GM21737 (cell line): ENCODE data around the gene CEND1.
A peak's percentile ranks its signal among the peaks of the same experiment; 100 is the strongest.

Experiments used
- ATAC-seq: cut with Tn5 transposase; IDR thresholded peaks from one replicate; pipeline ENCODE4 v1.9.1; 2021; ENCODE audit warnings: mild to moderate bottlenecking, moderate library complexity; ENCODE audit not compliant: unreplicated experiment

The CEND1 gene

GRCh38 chr11:827897-828192, 38.0 kb upstream of the CEND1 start, which contains the start of gene CRACR2B:
Gene CRACR2B (plus strand): TSS chr11:827919. CDS start chr11:828608, 689 bp downstream.
- peak; percentile 20 for ATAC-seq

DNA sequence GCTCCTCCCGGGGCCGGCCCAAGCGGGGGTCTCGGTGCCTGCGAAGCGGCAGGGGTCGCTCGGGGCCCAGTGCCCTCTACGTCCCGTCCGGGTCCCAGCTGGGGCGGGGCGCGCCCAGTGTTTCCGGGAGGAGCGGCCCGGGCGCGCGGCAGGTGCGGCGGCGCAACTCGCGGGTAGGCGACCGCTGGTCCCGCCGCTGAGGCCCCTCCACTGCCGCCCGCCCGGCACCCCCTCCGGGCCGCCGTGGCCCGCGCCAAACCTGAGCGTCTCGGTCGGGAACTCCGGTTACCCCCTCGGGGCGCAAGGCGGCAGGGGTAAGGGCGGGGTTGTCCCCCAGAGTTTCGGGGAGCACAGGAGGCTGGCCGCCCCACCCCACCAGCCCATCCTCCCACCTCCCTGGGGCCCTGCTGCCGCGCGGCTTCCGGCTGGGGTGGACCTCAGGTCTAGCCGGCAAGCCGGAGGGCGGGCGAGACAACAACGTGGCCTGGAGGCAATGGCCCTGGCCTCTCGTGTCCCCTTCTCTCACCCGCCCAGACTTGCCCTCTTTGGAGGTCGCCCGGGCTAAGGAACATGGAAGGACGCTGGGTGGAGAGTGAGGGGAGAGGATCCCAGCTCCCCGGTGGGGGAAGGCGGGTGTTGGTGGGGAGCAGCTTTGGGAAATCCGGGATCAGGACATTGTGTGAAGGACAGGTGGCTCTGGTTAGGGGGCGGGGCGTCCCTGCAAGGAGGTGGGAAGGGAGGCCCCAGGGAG, 37.4 kb upstream of the CEND1 start:
- peak; percentile 41 for ATAC-seq

DNA sequence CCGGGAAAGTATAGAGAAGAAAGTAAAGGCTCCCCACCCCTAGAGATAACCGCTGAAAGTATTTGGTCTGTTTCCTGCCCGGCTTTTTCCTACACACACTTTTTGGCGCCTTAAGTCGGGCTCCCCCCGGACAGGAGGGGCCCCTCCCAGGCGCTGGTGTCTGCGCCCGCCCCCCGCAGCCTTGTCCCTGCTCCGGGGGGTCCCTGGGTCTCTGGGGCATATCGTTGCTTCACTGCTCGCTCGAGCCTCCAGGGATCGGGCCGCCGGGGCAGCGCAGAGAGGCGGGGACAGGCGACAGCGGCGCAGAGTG, 36.9 kb upstream of the CEND1 start:
- ATAC-seq: no peak

DNA sequence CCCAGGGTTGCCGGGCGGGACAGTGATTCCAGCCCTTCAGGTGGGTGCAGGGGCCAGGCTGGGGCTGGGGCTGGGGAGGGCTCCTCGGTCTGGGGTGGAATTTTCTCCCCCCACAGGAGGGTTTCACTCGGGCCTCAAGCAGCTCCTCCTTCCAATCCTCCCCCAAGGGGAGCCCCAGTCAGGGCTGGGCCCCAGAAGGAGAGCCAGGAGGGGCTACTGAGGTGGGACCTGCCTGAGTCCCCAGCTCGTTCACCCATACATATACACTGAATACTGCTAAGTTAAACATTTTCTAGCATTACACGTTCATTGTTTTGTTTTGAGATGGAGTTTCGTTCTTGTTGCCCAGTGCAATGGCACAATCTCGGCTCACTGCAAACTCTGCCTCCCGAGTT, 36.3 kb upstream of the CEND1 start:
- no peak for ATAC-seq

- ATAC-seq: no peak
Observed at GRCh38 chr11:825366-826226, 35.7 kb upstream of the CEND1 start.

DNA sequence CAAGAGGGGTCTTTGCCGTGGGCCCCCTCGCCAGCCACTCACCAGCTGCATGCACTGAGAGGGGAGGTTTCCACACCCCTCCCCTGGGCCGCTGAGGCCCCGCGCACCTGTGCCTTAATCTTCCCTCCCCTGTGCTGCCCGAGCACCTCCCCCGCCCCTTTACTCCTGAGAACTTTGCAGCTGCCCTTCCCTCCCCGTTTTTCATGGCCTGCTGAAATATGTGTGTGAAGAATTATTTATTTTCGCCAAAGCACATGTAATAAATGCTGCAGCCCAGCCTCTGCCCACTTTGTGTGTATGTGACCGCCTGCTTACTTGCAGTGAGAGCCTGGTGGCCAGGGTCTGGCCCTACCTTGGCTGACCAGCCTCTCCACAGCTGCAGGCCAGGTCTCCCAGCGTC, 35.1 kb upstream of the CEND1 start:
- ATAC-seq: no peak

DNA sequence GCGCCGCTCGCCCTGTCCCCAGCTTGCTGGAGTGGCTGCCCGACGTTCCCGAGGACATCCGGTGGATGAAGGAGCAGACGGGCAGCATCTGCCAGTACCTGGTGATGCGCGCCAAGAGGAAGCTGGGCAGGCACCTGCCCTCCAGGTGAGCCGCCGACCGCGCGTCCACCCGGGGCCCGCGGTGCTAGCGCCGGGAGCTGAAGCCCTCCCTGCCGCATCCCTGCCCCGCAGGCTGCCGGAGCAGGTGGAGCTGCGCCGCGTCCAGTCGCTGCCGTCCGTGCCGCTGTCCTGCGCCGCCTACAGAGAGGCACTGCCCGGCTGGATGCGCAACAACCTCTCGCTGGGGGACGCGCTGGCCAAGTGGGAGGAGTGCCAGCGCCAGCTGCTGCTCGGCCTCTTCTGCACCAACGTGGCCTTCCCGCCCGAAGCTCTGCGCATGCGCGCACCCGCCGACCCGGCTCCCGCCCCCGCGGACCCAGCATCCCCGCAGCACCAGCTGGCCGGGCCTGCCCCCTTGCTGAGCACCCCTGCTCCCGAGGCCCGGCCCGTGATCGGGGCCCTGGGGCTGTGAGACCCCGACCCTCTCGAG, 34.5 kb upstream of the CEND1 start:
- ATAC-seq: no peak

- ATAC-seq: no peak
Observed at GRCh38 chr11:823441-824291, 33.8 kb upstream of the CEND1 start.

GRCh38 chr11:821512-822371, 31.9 kb upstream of the CEND1 start:
- ATAC-seq: no peak

DNA sequence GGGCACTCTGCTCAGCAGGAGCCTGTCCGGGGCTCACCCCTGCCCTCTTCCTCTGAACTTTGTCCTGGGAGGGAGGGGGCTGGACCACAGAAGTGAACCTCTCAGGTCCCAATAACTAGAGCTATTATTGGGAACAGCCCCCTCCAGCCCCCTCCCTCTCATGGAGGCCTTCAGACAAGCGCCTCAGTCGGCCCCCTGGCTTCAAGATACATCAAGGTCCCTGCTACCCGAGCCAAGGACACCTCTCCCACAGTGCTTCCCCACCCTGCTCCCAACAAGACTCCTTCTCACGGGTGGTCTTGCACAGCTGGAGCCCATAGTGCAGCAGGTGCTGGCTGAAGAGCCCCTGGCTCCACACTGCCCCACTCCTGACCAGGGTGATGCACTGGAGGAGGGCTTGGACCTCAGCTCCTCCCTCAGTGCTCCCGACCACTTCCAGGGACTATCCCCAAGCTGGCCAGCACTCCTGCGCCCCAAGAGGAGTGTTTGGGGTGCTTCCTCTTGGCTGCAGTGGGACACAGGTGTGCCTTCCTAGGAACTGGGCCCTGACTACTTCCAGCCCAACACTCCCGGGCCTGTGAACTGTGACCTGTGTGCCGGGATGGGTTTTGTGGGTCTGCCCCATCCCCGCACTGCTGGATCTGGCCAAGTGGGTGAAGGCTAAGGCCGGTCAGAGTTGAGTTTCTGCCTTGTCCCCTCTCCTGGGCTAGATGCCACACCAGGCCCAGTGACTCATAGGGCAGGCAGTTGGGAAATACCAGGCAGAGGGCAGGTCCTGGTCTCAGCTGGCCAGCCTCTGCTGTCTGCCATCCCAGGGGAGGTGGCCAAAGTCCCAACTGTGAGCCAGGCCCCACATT, 31.0 kb upstream of the CEND1 start:
- no peak for ATAC-seq

GRCh38 chr11:819943-820649, 30.2 kb upstream of the CEND1 start:
- peak; percentile 51 for ATAC-seq

DNA sequence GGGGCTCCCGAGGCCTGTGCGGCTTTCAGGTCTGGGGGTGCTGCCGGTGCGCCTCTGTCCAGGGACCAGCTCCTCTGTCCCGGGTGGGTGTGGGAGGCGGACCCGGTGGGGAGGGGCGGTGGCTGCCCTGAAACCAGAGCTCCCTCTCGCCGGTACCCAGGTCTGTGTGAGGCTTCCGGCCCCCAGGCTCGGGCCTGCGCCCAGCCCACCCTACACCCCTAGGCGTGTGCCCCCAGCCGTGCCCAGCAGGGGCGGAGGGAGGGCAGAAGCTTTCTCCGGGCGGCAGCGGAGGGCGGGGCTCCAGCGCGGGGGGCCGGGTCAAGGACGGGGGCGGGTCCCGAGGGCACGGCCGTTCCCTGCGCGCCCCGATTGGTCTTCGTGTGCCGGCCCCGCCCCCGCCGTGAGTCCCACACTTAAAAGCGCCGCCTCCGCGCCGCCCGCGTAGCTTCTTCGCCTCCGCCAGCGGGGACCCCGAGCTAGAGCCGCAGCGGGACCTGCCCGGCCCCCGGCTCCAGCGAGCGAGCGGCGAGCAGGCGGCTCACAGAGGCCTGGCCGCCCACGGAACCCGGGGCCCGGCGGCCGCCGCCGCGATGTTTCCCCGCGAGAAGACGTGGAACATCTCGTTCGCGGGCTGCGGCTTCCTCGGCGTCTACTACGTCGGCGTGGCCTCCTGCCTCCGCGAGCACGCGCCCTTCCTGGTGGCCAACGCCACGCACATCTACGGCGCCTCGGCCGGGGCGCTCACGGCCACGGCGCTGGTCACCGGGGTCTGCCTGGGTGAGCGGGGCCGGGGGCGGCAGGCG, 29.4 kb upstream of the CEND1 start:
- ATAC-seq: peak; percentile 49

- peak; percentile 4 for ATAC-seq
Observed at GRCh38 chr11:818396-819128, 28.7 kb upstream of the CEND1 start, which contains the start of gene PNPLA2. Gene PNPLA2 (plus strand): TSS chr11:818914. CDS start chr11:819719, 805 bp downstream.

GRCh38 chr11:816433-816779, 26.5 kb upstream of the CEND1 start:
- no peak for ATAC-seq

DNA sequence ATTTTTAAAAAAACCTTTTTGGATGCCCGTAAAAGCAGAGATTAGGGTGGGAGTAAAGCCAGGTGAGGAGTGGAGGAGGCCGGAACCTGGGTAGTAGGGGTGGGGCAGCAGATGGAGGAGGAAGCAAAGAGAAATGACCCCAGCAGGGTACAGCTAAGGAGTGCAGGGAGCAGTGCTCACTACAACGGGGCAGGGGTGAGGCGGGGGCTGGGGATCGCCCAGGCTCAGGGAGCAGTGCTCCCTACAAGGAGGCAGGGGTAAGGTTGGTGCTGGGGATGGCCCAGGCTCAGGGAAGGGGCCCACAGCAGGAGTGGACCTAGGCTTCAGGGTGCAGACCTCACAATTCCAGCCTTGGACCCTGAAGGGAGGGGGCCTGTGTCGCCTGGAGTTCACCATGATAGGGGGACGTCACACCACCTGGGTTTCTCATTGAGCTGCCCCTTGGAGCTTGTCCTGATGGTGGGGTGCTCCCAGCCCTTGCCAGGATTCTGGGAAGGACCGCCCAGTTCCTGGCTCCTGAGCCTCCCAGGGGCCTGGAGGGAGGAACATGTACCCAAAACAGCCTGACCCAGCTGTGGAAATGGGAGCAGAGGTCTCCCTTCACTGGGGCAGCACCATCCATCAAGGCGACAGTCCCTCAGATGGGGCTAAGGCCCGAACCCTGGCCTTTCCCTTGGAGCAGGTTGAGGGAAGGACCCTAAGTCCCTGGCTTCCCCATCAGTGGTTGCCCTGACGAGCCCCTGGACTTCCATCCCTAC, 26.0 kb upstream of the CEND1 start:
- no peak for ATAC-seq

GRCh38 chr11:813456-814096, 23.7 kb upstream of the CEND1 start:
- ATAC-seq: no peak
